ENCODE measurements around the gene ATF7. TPM values are rescaled to one million over a fixed set of nuclear protein-coding genes. Genes with fewer than 3 reads are reported as not detected.
A peak's percentile ranks its signal among the peaks of the same experiment; 100 is the strongest.

Gene ATF7
- total and polyA plus RNA-seq, 5 donors from 2014 or later: 11.6 to 41.0 (median 15.8) TPM

DNA sequence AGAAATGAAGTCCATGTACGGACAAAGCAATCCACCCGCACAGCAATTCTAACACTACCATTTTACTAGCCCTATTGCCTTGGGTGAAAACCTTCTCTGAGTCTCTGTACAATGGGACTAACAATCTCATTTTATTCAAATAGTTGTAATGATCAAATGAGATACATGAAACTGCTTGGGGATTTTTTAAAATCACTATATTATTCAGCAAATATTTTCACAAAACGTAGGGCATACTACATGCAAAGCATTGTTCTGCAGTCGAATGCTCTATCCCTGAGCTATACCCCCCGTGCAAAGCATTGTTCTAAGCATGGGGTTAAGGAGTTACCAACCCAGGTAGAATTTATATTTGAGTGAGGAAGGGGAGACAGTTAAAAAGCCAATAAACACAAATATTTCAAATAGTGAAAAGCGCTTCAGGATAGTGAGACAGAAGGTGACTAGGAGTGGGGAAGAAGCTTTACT, 554 bp upstream of the ATF7 start:
- ATAC-seq (ENCODE audit: low read depth in 2 of 2) (no peak), DNase-seq (no peak)
- H3K4me3 ChIP-seq (ENCODE audit: low read depth, low read length): peak overlapping the region; percentile 98
- no peaks in the 10 kb centered on the region for H3K27me3 ChIP-seq (ENCODE audit: control insufficient read depth, insufficient read depth, low read length)
- Mint-ChIP-seq H3K27ac (peak overlapping the region; percentile 96 to 97 (median 97)), H3K27me3 (peaks cover 4% of the 10 kb centered on the region), H3K4me3 (peak overlapping the region; percentile 92 to 100 (median 98)), H3K36me3 (no peaks in the 10 kb centered on the region), H3K4me1 (peaks cover 8 to 52% (median 36%) of the 10 kb centered on the region in 4 donors), H3K9me3 (no peaks in the 10 kb centered on the region)
- H3K36me3 ChIP-seq (ENCODE audit: control insufficient read depth, insufficient read depth, low read length): no peaks in the 10 kb centered on the region
- H3K4me1 ChIP-seq (ENCODE audit: control insufficient read depth, insufficient read depth, low read length, poor library complexity, severe bottlenecking): peaks cover 37% of the 10 kb centered on the region
- H3K9me3 ChIP-seq (ENCODE audit: control insufficient read depth in 2 of 2, low read length in 2 of 2): no peaks in the 10 kb centered on the region
- peak overlapping the region; percentile 83 for H3K27ac ChIP-seq (ENCODE audit: insufficient read depth, low read length, poor library complexity, severe bottlenecking)

- H3K4me3 ChIP-seq (ENCODE audit: low read depth, low read length): peak overlapping the region; percentile 98
- Mint-ChIP-seq H3K4me3 (peak overlapping the region; percentile 92 to 100 (median 98)), H3K4me1 (peaks cover 8 to 61% (median 44%) of the 10 kb centered on the region in 4 donors), H3K27me3 (peaks cover 4% of the 10 kb centered on the region), H3K36me3 (peaks cover 6% of the 10 kb centered on the region), H3K9me3 (no peaks in the 10 kb centered on the region), H3K27ac (peak overlapping the region; percentile 96 to 97 (median 97))
- H3K27ac ChIP-seq (ENCODE audit: insufficient read depth, low read length, poor library complexity, severe bottlenecking): peak overlapping the region; percentile 83
- no peaks in the 10 kb centered on the region for H3K27me3 ChIP-seq (ENCODE audit: control insufficient read depth, insufficient read depth, low read length)
- no peaks in the 10 kb centered on the region for H3K9me3 ChIP-seq (ENCODE audit: control insufficient read depth in 2 of 2, low read length in 2 of 2)
- DNase-seq (no peak), ATAC-seq (ENCODE audit: low read depth in 2 of 2) (no peak)
- H3K36me3 ChIP-seq (ENCODE audit: control insufficient read depth, insufficient read depth, low read length): no peaks in the 10 kb centered on the region
- H3K4me1 ChIP-seq (ENCODE audit: control insufficient read depth, insufficient read depth, low read length, poor library complexity, severe bottlenecking): peaks cover 37% of the 10 kb centered on the region
Measured at GRCh38 chr12:53625373-53625945, 723 bp downstream of the ATF7 start.

DNA sequence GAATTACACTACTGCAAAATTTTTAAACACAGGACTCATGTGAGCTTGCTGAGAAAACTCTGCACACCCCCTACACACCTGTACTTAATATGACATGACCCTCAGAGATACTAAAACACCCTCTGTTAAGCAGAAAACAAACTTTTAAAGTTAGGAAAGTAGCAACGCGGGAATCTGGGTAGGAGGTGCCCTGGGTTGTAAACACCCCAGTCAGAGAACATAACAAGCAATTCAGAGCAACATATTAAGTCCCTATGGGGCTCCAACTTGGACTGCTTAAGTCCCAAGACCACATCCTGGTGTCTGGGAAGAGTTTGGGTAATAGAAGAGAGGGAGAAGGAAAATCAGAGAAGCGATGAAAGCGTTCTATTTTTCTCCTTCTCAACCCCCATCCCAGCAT, 1.2 kb downstream of the ATF7 start:
- peak overlapping the region; percentile 92 to 100 (median 98) for H3K4me3 Mint-ChIP-seq
- peak overlapping the region; percentile 96 to 97 (median 97) for H3K27ac Mint-ChIP-seq
- H3K27me3 Mint-ChIP-seq: peaks cover 4% of the 10 kb centered on the region
- H3K36me3 ChIP-seq (ENCODE audit: control insufficient read depth, insufficient read depth, low read length): no peaks in the 10 kb centered on the region
- peaks cover 8 to 61% (median 45%) of the 10 kb centered on the region in 4 donors for H3K4me1 Mint-ChIP-seq
- H3K36me3 Mint-ChIP-seq: peaks cover 6% of the 10 kb centered on the region
- DNase-seq (no peak), ATAC-seq (ENCODE audit: low read depth in 2 of 2) (no peak)
- no peaks in the 10 kb centered on the region for H3K9me3 ChIP-seq (ENCODE audit: control insufficient read depth in 2 of 2, low read length in 2 of 2)
- no peaks in the 10 kb centered on the region for H3K27me3 ChIP-seq (ENCODE audit: control insufficient read depth, insufficient read depth, low read length)
- H3K4me3 ChIP-seq (ENCODE audit: low read depth, low read length): peak overlapping the region; percentile 98
- peak overlapping the region; percentile 18 for H3K27ac ChIP-seq (ENCODE audit: insufficient read depth, low read length, poor library complexity, severe bottlenecking)
- no peaks in the 10 kb centered on the region for H3K9me3 Mint-ChIP-seq
- peaks cover 37% of the 10 kb centered on the region for H3K4me1 ChIP-seq (ENCODE audit: control insufficient read depth, insufficient read depth, low read length, poor library complexity, severe bottlenecking)

DNA sequence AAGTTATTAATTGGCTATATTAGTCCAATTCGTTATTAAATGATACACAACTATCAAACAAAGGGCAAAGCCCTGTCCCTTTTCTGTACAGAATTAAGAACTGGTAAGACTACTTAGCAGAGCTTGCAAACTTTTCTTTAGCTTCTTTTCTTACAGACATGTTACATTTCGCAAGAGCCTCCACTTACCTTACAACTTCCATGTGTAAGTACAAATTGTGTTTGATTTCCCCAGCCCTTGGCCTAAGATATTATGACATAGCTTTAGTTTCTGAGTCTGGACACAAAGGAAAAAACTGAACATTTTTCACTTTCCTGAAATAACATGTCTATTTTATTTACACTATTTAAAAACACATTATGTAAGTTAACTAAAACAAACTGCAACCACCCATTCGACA, 1.7 kb downstream of the ATF7 start:
- Histone ChIP-seq H3K36me3 (ENCODE audit: control insufficient read depth, insufficient read depth, low read length) (no peaks in the 10 kb centered on the region), H3K27me3 (ENCODE audit: control insufficient read depth, insufficient read depth, low read length) (no peaks in the 10 kb centered on the region), H3K9me3 (ENCODE audit: control insufficient read depth in 2 of 2, low read length in 2 of 2) (no peaks in the 10 kb centered on the region), H3K4me3 (ENCODE audit: low read depth, low read length) (peak overlapping the region; percentile 98), H3K4me1 (ENCODE audit: control insufficient read depth, insufficient read depth, low read length, poor library complexity, severe bottlenecking) (peaks cover 37% of the 10 kb centered on the region), H3K27ac (ENCODE audit: insufficient read depth, low read length, poor library complexity, severe bottlenecking) (peak overlapping the region; percentile 45)
- ATAC-seq (ENCODE audit: low read depth in 2 of 2) (no peak), DNase-seq (no peak)
- peak overlapping the region; percentile 92 to 100 (median 98) for H3K4me3 Mint-ChIP-seq
- no peaks in the 10 kb centered on the region for H3K9me3 Mint-ChIP-seq
- H3K27me3 Mint-ChIP-seq: peaks cover 4% of the 10 kb centered on the region
- H3K4me1 Mint-ChIP-seq: peaks cover 8 to 64% (median 46%) of the 10 kb centered on the region in 4 donors
- peak overlapping the region; percentile 62 to 97 (median 96) for H3K27ac Mint-ChIP-seq
- peaks cover 6% of the 10 kb centered on the region for H3K36me3 Mint-ChIP-seq

DNA sequence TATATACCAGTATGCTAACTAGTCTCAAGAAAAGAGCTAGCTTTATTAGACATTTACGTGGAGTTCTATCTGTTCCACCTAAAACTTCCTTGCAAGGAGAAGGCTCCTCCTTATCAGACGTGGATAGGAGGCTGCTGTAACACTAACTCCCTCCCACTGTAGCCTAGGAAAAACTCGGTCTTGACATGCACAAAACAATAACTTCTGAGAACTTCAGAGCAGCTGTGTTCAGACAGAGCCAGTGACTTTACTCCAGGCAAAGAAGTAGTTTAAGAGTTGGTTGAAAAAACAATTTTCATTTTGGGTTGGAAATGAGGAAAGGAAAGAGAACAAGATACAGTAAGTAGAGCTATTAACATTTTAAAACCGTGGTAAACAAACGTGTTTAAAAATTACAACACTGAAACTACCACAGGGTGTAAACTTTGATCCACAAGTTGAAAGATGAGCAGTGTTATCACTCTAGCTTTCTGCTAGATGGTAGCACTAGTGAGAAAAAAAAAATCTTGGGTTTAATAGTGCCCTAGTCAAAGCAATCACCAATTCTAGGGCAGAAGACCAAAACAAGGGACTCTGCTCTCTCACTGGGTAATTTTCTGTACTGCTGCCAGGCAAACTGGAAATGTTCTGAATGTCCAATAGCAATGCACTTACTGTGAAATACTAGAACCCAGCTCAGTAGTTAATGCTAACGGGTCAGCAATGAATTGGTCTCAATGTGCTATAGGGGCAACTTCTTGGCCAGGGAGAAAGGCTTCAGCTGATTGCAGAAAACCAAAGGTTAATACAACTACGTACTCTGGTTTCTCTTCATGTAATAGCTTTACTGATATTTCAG, 2.4 kb downstream of the ATF7 start:
- H3K4me1 ChIP-seq (ENCODE audit: control insufficient read depth, insufficient read depth, low read length, poor library complexity, severe bottlenecking): peaks cover 40% of the 10 kb centered on the region
- H3K27me3 ChIP-seq (ENCODE audit: control insufficient read depth, insufficient read depth, low read length): no peaks in the 10 kb centered on the region
- peak overlapping the region; percentile 88 to 99 (median 95) for H3K4me3 Mint-ChIP-seq
- peak overlapping the region; percentile 45 for H3K27ac ChIP-seq (ENCODE audit: insufficient read depth, low read length, poor library complexity, severe bottlenecking)
- H3K27ac Mint-ChIP-seq: peak overlapping the region; percentile 62 to 97 (median 96)
- no peak for DNase-seq
- no peaks in the 10 kb centered on the region for H3K9me3 ChIP-seq (ENCODE audit: control insufficient read depth in 2 of 2, low read length in 2 of 2)
- peaks cover 8 to 69% (median 49%) of the 10 kb centered on the region in 4 donors for H3K4me1 Mint-ChIP-seq
- H3K27me3 Mint-ChIP-seq: peaks cover 4% of the 10 kb centered on the region
- H3K9me3 Mint-ChIP-seq: no peaks in the 10 kb centered on the region
- H3K4me3 ChIP-seq (ENCODE audit: low read depth, low read length): peak overlapping the region; percentile 98
- no peaks in the 10 kb centered on the region for H3K36me3 ChIP-seq (ENCODE audit: control insufficient read depth, insufficient read depth, low read length)
- H3K36me3 Mint-ChIP-seq: peaks cover 6% of the 10 kb centered on the region
- no peak for ATAC-seq (ENCODE audit: low read depth in 2 of 2)

- H3K4me1 ChIP-seq (ENCODE audit: control insufficient read depth, insufficient read depth, low read length, poor library complexity, severe bottlenecking): peaks cover 50% of the 10 kb centered on the region
- H3K27ac Mint-ChIP-seq: no peak overlapping the region
Measured at GRCh38 chr12:53622724-53623123, 3.5 kb downstream of the ATF7 start.

DNA sequence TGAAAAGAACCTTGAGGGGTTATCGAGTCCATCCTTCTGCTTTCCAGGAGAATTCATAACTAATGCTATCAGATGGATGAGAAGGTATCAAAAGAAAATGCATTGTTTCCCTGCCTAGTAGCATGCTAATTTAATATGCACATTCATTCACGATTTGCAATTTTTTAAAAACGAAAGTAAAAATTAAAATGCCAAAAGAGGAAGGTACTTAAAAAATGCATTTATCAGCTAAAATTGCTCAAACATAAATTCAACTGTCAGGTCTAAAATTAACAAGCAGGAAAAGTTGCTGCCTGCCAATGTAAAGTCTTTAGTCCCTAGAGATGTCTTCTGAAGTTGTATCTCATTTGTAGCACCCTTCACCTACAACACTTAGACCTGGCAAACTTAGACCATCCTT, 7.9 kb downstream of the ATF7 start:
- ATAC-seq (ENCODE audit: low read depth in 2 of 2) (no peak), DNase-seq (peak in 1 of 3 donors; percentile 38)
- Mint-ChIP-seq H3K27ac (peak overlapping the region; percentile 85 to 91 (median 88)), H3K9me3 (no peaks in the 10 kb centered on the region), H3K4me3 (peak overlapping the region; percentile 29 to 85 (median 78)), H3K27me3 (no peaks in the 10 kb centered on the region), H3K36me3 (peaks cover 23% of the 10 kb centered on the region), H3K4me1 (peaks cover 12 to 49% (median 33%) of the 10 kb centered on the region in 4 donors)
- peaks cover 21% of the 10 kb centered on the region for H3K4me1 ChIP-seq (ENCODE audit: control insufficient read depth, insufficient read depth, low read length, poor library complexity, severe bottlenecking)
- H3K9me3 ChIP-seq (ENCODE audit: control insufficient read depth in 2 of 2, low read length in 2 of 2): no peaks in the 10 kb centered on the region
- H3K36me3 ChIP-seq (ENCODE audit: control insufficient read depth, insufficient read depth, low read length): peaks cover 7% of the 10 kb centered on the region
- H3K27me3 ChIP-seq (ENCODE audit: control insufficient read depth, insufficient read depth, low read length): no peaks in the 10 kb centered on the region
- peak overlapping the region; percentile 64 for H3K27ac ChIP-seq (ENCODE audit: insufficient read depth, low read length, poor library complexity, severe bottlenecking)
- H3K4me3 ChIP-seq (ENCODE audit: low read depth, low read length): peak overlapping the region; percentile 88

More at GRCh38 chr12:53622724-53623123, 3.5 kb downstream of the ATF7 start:
- H3K27me3 ChIP-seq (ENCODE audit: control insufficient read depth, insufficient read depth, low read length): no peaks in the 10 kb centered on the region
- Mint-ChIP-seq H3K36me3 (peaks cover 14% of the 10 kb centered on the region), H3K9me3 (no peaks in the 10 kb centered on the region), H3K4me1 (peaks cover 16 to 79% (median 58%) of the 10 kb centered on the region in 4 donors), H3K4me3 (peak overlapping the region in 2 of 4 donors; percentile 83 to 92), H3K27me3 (peaks cover 4% of the 10 kb centered on the region)
- H3K36me3 ChIP-seq (ENCODE audit: control insufficient read depth, insufficient read depth, low read length): no peaks in the 10 kb centered on the region
- ATAC-seq (ENCODE audit: low read depth in 2 of 2) (no peak), DNase-seq (no peak)
- no peaks in the 10 kb centered on the region for H3K9me3 ChIP-seq (ENCODE audit: control insufficient read depth in 2 of 2, low read length in 2 of 2)
- H3K27ac ChIP-seq (ENCODE audit: insufficient read depth, low read length, poor library complexity, severe bottlenecking): no peak overlapping the region
- peak overlapping the region; percentile 98 for H3K4me3 ChIP-seq (ENCODE audit: low read depth, low read length)
